Measurements from ENCODE around the gene CLNK.

CLNK gene

DNA sequence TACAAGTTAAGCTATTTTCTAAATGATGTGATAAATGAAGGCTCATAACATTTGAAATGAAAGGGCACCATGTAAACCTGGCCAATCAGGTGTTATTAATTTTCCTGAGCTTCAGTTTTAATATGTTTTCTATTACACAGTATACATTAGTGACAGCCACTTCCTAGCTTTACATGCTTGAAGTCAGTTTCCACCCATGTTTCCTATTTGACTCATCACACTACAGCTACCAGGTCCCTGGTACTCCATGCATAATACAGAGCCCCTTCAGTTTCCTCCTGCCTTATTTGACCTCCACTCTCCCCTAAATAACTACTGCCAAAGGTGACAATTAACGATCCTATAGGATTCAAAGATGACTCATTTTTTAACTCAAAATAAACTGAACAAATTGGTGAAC is 245.6 kb downstream of the CLNK start:
- TF ChIP-seq CTCF (IDR thresholded peaks at IDR 0.05; ENCODE audit: low read depth, low read length), result no peak

GRCh38 chr4:10437735-10438134 is 246.8 kb downstream of the CLNK start:
- no peak overlapping the region for H3K4me3 ChIP-seq (ENCODE audit: low read depth, low read length)
- TF ChIP-seq CTCF (IDR thresholded peaks at IDR 0.05; ENCODE audit: low read depth, low read length), result no peak

More for the DNA sequence above, 245.6 kb downstream of the CLNK start:
- H3K4me3 ChIP-seq (ENCODE audit: low read depth, low read length), result no peak overlapping the region

All from WI38 (cell line).